GM18867 (cell line): ENCODE results near the gene HBG1.
"Not testable (repeated sequence)": the region's sequence is repeated elsewhere in the genome, so short reads cannot be mapped to it uniquely, and the experiment has no call there.

Experiments
- ATAC-seq: cut with Tn5 transposase; IDR thresholded peaks from one replicate; pipeline ENCODE4 v1.9.1; 2021; ENCODE audit warnings: mild to moderate bottlenecking, moderate library complexity; ENCODE audit not compliant: unreplicated experiment

HBG1 gene

GRCh38 chr11:5249807-5250396 lies at the start of gene HBG1:
Gene HBG1, minus strand, starts transcription at chr11:5249857. Its CDS starts 53 bp downstream, at chr11:5249804.
- ATAC-seq, result not testable (repeated sequence)

- ATAC-seq, result no peak
Observed at GRCh38 chr11:5298451-5298850, 48.8 kb upstream of the HBG1 start.

- ATAC-seq, result no peak
Observed at GRCh38 chr11:5297721-5298323, 48.2 kb upstream of the HBG1 start.

- not testable (repeated sequence) for ATAC-seq
Observed at GRCh38 chr11:5294342-5294995, 44.8 kb upstream of the HBG1 start.

- no peak for ATAC-seq
Observed at GRCh38 chr11:5293028-5293427, 43.4 kb upstream of the HBG1 start.

GRCh38 chr11:5291207-5291838 lies 41.7 kb upstream of the HBG1 start:
- peak; percentile 99 for ATAC-seq

- ATAC-seq, result no peak
Observed at GRCh38 chr11:5290106-5290505, 40.4 kb upstream of the HBG1 start.

GRCh38 chr11:5289696-5290095 lies 40.0 kb upstream of the HBG1 start:
- ATAC-seq, result no peak

GRCh38 chr11:5288906-5289550 lies 39.4 kb upstream of the HBG1 start:
- ATAC-seq, result no peak

GRCh38 chr11:5288108-5288905 lies 38.6 kb upstream of the HBG1 start:
- no peak for ATAC-seq

GRCh38 chr11:5286901-5287300 lies 37.2 kb upstream of the HBG1 start:
- no peak for ATAC-seq

- no peak for ATAC-seq
Observed at GRCh38 chr11:5286351-5286750, 36.7 kb upstream of the HBG1 start.

- ATAC-seq, result no peak
Observed at GRCh38 chr11:5285703-5286340, 36.2 kb upstream of the HBG1 start.

- no peak for ATAC-seq
Observed at GRCh38 chr11:5284637-5285036, 35.0 kb upstream of the HBG1 start.

- no peak for ATAC-seq
Observed at GRCh38 chr11:5283882-5284281, 34.2 kb upstream of the HBG1 start.

GRCh38 chr11:5283086-5283485 lies 33.4 kb upstream of the HBG1 start:
- no peak for ATAC-seq

GRCh38 chr11:5282628-5283027 lies 33.0 kb upstream of the HBG1 start:
- ATAC-seq, result no peak

GRCh38 chr11:5281596-5281995 lies 31.9 kb upstream of the HBG1 start:
- no peak for ATAC-seq

- peak; percentile 91 for ATAC-seq
Observed at GRCh38 chr11:5280582-5281102, 31.0 kb upstream of the HBG1 start.
